ENCODE data around the gene CDA. TPM values are rescaled to one million over a fixed set of nuclear protein-coding genes. Genes with fewer than 3 reads are reported as not detected.

The CDA gene
- total RNA-seq, 2 donors from 2014 or later: 1.3 to 24.3 TPM

DNA sequence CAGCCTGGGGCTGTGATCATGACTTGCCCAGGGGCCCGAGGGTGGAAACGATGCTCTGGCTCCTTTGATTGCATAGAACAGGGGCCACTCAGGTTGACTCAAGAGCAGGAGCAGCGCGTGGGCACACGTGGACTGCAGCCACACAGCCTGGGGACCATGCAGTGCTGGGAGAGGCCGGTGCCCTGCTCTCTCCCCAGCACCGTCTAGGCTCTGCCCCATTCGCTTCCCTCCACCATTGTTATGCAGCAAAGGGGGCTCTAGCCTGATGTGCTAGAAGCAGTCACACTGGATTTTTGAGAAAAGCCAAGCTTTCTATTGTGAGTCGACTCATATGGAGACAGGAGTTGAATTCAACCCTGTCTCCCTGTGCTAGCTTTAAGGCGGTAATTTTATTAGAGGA lies 53.1 kb downstream of the CDA start:
- Histone ChIP-seq H3K4me3 (ENCODE audit: low read length) (no peak overlapping the region), H3K9me3 (ENCODE audit: control insufficient read depth, low read length) (no peaks in the 10 kb centered on the region), H3K36me3 (ENCODE audit: control insufficient read depth, insufficient read depth, low read length) (peaks cover 11% of the 10 kb centered on the region), H3K27me3 (ENCODE audit: control insufficient read depth, insufficient read depth, low read length, poor library complexity, severe bottlenecking) (no peaks in the 10 kb centered on the region), H3K4me1 (ENCODE audit: control insufficient read depth, insufficient read depth, low read length) (no peaks in the 10 kb centered on the region), H3K27ac (ENCODE audit: low read depth, low read length) (no peak overlapping the region), H3K9ac (ENCODE audit: extremely low read depth, low read length, poor library complexity, severe bottlenecking) (no peak overlapping the region)
- H3K27me3 Mint-ChIP-seq (ENCODE audit: insufficient read depth): no peaks in the 10 kb centered on the region
- no peak for DNase-seq
- 84 to 88% methylated on average over 10 of the region's 10 CpGs for WGBS, 2 experiments (ENCODE audit: insufficient coverage in 1 of 2, insufficient read length in 1 of 2)
- TF ChIP-seq CTCF (conservative IDR thresholded peaks at IDR 0.05): no peak
- H3K4me1 Mint-ChIP-seq: no peaks in the 10 kb centered on the region
- no peaks in the 10 kb centered on the region for H3K9me3 Mint-ChIP-seq
- peaks cover 37% of the 10 kb centered on the region for H3K36me3 Mint-ChIP-seq (ENCODE audit: low read depth)
- no peak overlapping the region for H3K27ac Mint-ChIP-seq
- H3K4me3 Mint-ChIP-seq: no peak overlapping the region

- no peak for TF ChIP-seq CTCF (conservative IDR thresholded peaks at IDR 0.05)
- no peaks in the 10 kb centered on the region for H3K27me3 ChIP-seq (ENCODE audit: control insufficient read depth, insufficient read depth, low read length, poor library complexity, severe bottlenecking)
- H3K27ac ChIP-seq (ENCODE audit: low read depth, low read length): no peak overlapping the region
- no peak overlapping the region for H3K4me3 Mint-ChIP-seq
- no peaks in the 10 kb centered on the region for H3K4me1 ChIP-seq (ENCODE audit: control insufficient read depth, insufficient read depth, low read length)
- H3K36me3 ChIP-seq (ENCODE audit: control insufficient read depth, insufficient read depth, low read length): peaks cover 11% of the 10 kb centered on the region
- H3K9ac ChIP-seq (ENCODE audit: extremely low read depth, low read length, poor library complexity, severe bottlenecking): no peak overlapping the region
- no peak overlapping the region for H3K4me3 ChIP-seq (ENCODE audit: low read length)
- H3K9me3 Mint-ChIP-seq: no peaks in the 10 kb centered on the region
- no peaks in the 10 kb centered on the region for H3K9me3 ChIP-seq (ENCODE audit: control insufficient read depth, low read length)
- H3K36me3 Mint-ChIP-seq (ENCODE audit: low read depth): peaks cover 40% of the 10 kb centered on the region
- no peaks in the 10 kb centered on the region for H3K4me1 Mint-ChIP-seq
- H3K27me3 Mint-ChIP-seq (ENCODE audit: insufficient read depth): no peaks in the 10 kb centered on the region
- no peak overlapping the region for H3K27ac Mint-ChIP-seq
- WGBS, 2 experiments (ENCODE audit: insufficient coverage in 1 of 2, insufficient read length in 1 of 2): 93 to 100% methylated on average over 3 to 6 of the region's 6 CpGs
- DNase-seq: no peak
Observed at GRCh38 chr1:20643080-20643479, 54.2 kb downstream of the CDA start.

GRCh38 chr1:20644416-20644815 lies 55.5 kb downstream of the CDA start:
- H3K27ac ChIP-seq (ENCODE audit: low read depth, low read length): no peak overlapping the region
- H3K4me1 ChIP-seq (ENCODE audit: control insufficient read depth, insufficient read depth, low read length): no peaks in the 10 kb centered on the region
- H3K27me3 ChIP-seq (ENCODE audit: control insufficient read depth, insufficient read depth, low read length, poor library complexity, severe bottlenecking): no peaks in the 10 kb centered on the region
- no peak for DNase-seq
- peaks cover 41% of the 10 kb centered on the region for H3K36me3 Mint-ChIP-seq (ENCODE audit: low read depth)
- H3K27me3 Mint-ChIP-seq (ENCODE audit: insufficient read depth): no peaks in the 10 kb centered on the region
- H3K9me3 ChIP-seq (ENCODE audit: control insufficient read depth, low read length): no peaks in the 10 kb centered on the region
- no peaks in the 10 kb centered on the region for H3K9me3 Mint-ChIP-seq
- no peak for TF ChIP-seq CTCF (conservative IDR thresholded peaks at IDR 0.05)
- no peaks in the 10 kb centered on the region for H3K4me1 Mint-ChIP-seq
- H3K9ac ChIP-seq (ENCODE audit: extremely low read depth, low read length, poor library complexity, severe bottlenecking): no peak overlapping the region
- H3K27ac Mint-ChIP-seq: no peak overlapping the region
- H3K4me3 Mint-ChIP-seq: no peak overlapping the region
- WGBS, 2 experiments (ENCODE audit: insufficient coverage in 1 of 2, insufficient read length in 1 of 2): 94 to 96% methylated on average over 13 of the region's 13 CpGs
- H3K4me3 ChIP-seq (ENCODE audit: low read length): no peak overlapping the region
- H3K36me3 ChIP-seq (ENCODE audit: control insufficient read depth, insufficient read depth, low read length): peaks cover 20% of the 10 kb centered on the region

All from endodermal cell (in vitro differentiated cells).